PFSK-1 (cell line): ENCODE measurements around the gene UBE2I.

Source experiments
- FOXP2 ChIP-seq: optimal IDR thresholded peaks from 2 replicates; pipeline ENCODE3; 2011; ENCODE audit warnings: borderline replicate concordance, control low read depth, inconsistent platforms; ENCODE audit not compliant: insufficient read depth; ENCODE audit errors: extremely low read length, extremely low read depth
- POLR2AphosphoS5 ChIP-seq: IDR thresholded peaks from 2 replicates; pipeline ENCODE4 v1.6.1; 2012; ENCODE audit warnings: low read depth, mild to moderate bottlenecking, control low read depth, low read length, moderate library complexity
- SIN3A ChIP-seq: IDR thresholded peaks from 2 replicates; pipeline ENCODE4 v1.6.1; 2012; ENCODE audit warnings: mild to moderate bottlenecking, low read length, moderate library complexity, borderline replicate concordance; ENCODE audit not compliant: insufficient read depth
- TAF1 ChIP-seq: IDR thresholded peaks from 2 replicates; pipeline ENCODE4 v1.6.1; 2012; ENCODE audit warnings: low read length, control low read depth, borderline replicate concordance; ENCODE audit not compliant: insufficient read depth
- TF ChIP-seq, protein P1 (sequence below), 2 experiments: IDR thresholded peaks; 2 replicates each; pipeline versions ENCODE4 v1.6.1 to v1.8.0; 2011 to 2012; ENCODE audit warnings: low read depth in 2 of 2, low read length in 2 of 2, control low read depth in 1 of 2, inconsistent platforms in 1 of 2, mild to moderate bottlenecking in 1 of 2, moderate library complexity in 1 of 2; ENCODE audit not compliant: insufficient read depth in 1 of 2

The UBE2I gene

GRCh38 chr16:1279945-1280589 lies 29.4 kb upstream of the UBE2I start:
- TF ChIP-seq FOXP2 (no peak), SIN3A (no peak), TAF1 (no peak), POLR2AphosphoS5 (no peak)
- TF ChIP-seq, protein P1, sequence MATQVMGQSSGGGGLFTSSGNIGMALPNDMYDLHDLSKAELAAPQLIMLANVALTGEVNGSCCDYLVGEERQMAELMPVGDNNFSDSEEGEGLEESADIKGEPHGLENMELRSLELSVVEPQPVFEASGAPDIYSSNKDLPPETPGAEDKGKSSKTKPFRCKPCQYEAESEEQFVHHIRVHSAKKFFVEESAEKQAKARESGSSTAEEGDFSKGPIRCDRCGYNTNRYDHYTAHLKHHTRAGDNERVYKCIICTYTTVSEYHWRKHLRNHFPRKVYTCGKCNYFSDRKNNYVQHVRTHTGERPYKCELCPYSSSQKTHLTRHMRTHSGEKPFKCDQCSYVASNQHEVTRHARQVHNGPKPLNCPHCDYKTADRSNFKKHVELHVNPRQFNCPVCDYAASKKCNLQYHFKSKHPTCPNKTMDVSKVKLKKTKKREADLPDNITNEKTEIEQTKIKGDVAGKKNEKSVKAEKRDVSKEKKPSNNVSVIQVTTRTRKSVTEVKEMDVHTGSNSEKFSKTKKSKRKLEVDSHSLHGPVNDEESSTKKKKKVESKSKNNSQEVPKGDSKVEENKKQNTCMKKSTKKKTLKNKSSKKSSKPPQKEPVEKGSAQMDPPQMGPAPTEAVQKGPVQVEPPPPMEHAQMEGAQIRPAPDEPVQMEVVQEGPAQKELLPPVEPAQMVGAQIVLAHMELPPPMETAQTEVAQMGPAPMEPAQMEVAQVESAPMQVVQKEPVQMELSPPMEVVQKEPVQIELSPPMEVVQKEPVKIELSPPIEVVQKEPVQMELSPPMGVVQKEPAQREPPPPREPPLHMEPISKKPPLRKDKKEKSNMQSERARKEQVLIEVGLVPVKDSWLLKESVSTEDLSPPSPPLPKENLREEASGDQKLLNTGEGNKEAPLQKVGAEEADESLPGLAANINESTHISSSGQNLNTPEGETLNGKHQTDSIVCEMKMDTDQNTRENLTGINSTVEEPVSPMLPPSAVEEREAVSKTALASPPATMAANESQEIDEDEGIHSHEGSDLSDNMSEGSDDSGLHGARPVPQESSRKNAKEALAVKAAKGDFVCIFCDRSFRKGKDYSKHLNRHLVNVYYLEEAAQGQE (IDR thresholded peaks at IDR 0.05; ENCODE audit: insufficient read depth in 1 of 2, low read depth in 2 of 2, low read length in 2 of 2) = no peak

DNA sequence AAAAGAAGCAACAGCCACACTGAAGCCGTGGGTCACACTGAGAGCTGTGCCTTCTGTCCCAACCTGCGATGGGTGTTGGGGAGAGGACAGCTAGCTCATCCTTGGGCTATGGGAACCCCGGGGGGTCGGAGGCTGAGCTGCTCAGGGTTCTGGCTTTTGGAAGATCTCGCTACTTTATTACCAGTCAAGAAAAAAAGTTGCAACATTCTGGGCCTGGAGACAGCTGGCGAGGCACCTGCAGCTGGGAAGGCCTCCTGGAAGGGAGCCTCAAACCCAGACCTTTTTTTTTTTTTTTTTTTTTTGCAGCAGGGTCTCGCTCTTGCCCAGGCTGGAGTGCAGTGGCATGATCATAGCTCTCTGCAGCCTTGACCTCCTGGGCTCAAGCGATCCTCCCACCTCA lies 28.7 kb upstream of the UBE2I start:
- TF ChIP-seq, protein P1 (IDR thresholded peaks at IDR 0.05; ENCODE audit: insufficient read depth in 1 of 2, low read depth in 2 of 2, low read length in 2 of 2) = no peak
- TF ChIP-seq SIN3A (no peak), FOXP2 (no peak), POLR2AphosphoS5 (no peak), TAF1 (no peak)

GRCh38 chr16:1281517-1281916 lies 27.9 kb upstream of the UBE2I start:
- TF ChIP-seq POLR2AphosphoS5 (no peak), TAF1 (no peak), SIN3A (no peak), FOXP2 (no peak)
- TF ChIP-seq, protein P1 (IDR thresholded peaks at IDR 0.05; ENCODE audit: insufficient read depth in 1 of 2, low read depth in 2 of 2, low read length in 2 of 2) = no peak

DNA sequence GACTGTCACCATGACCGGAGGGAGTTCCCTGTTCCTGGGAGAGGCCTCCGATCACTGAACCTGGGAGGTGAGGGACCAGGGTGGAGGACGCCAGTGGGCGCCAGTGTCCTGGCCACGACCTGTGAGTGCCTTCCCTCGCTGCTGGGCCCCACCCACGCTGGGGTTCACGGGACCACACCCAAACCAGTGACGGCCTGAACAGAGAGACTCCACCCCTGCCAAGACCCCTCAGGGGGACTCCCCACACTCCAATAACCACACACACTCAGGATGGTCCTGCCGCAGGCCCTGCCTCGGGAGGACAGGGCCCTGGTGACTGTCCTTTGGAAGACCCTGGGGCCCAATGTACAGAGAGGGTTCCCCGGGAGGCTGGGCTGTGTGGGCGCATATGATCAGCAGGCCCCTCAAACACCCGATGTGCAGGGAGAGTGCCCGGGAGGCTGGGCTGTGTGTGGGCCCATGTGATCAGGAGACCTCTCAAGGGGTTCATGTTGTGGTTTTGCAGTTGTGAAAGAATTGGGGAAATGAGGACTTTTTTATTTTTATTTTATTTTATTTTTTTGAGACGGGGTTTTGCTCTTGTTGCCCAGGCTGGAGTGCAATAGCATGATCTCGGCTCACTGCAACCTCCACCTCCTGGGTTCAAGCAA lies 27.0 kb upstream of the UBE2I start:
- no peak for TF ChIP-seq FOXP2
- TF ChIP-seq, protein P1 (IDR thresholded peaks at IDR 0.05; ENCODE audit: insufficient read depth in 1 of 2, low read depth in 2 of 2, low read length in 2 of 2) = no peak
- no peak for TF ChIP-seq TAF1

DNA sequence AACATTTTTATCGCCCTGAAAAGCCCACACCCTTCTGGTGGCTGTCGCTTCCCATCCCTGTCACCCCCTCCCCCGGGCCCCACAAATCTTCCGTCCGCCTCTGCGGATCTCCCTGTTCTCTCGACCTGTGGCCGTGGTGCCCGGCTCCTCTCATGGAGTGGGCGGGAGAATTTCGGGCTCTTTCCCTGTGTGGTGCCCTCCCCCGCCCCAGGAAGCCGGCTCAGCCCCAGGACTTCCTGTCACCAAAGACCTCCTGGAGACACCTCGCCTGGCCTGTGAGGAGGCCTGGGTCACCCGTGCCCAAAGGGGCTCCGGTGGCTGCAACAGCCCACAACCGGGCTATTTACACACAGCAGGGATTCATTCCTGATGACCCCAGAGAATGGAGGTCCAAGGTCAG lies 26.1 kb upstream of the UBE2I start:
- TF ChIP-seq TAF1 (no peak), FOXP2 (no peak), POLR2AphosphoS5 (no peak), SIN3A (no peak)
- TF ChIP-seq, protein P1 (IDR thresholded peaks at IDR 0.05; ENCODE audit: insufficient read depth in 1 of 2, low read depth in 2 of 2, low read length in 2 of 2) = no peak
